Activated B cell treated with CpG ODN at 0.5 μM for 24 hours (primary cell): Measurements from ENCODE around the gene APLP1. TPM values are rescaled to one million over a fixed set of nuclear protein-coding genes. Genes with fewer than 3 reads are reported as not detected.
A peak's percentile ranks its signal among the peaks of the same experiment; 100 is the strongest.

Experiments used
- ATAC-seq: fragments of 200-7000 bp; cut with Tn5 transposase; one replicate; pipeline ENCODE4 v1.10.0; 2021; ENCODE audit warnings: low read depth, mild to moderate bottlenecking, moderate library complexity
- CTCF ChIA-PET: fragments of 350-600 bp; sonication (Branson Sonifier 250); formaldehyde crosslinking; loops from one replicate; lab custom pipeline; 2021; ENCODE audit warnings: antibody characterized with exemption; lab: Charles Lee
- POLR2A ChIA-PET: fragments of 350-600 bp; sonication (Branson Sonifier 250); formaldehyde crosslinking; loops from one replicate; lab custom pipeline; 2021; ENCODE audit warnings: antibody characterized with exemption; lab: Charles Lee
- DNase-seq: peaks from one replicate; pipeline ENCODE4 v3.0.0; 2022
- H3K27ac Mint-ChIP-seq: one replicate; pipeline ENCODE4 v1.8.0; 2020; ENCODE audit warnings: mixed read lengths
- H3K27me3 Mint-ChIP-seq: one replicate; pipeline ENCODE4 v1.8.0; 2021; ENCODE audit warnings: mixed read lengths
- H3K36me3 Mint-ChIP-seq: one replicate; pipeline ENCODE4 v1.8.0; 2021; ENCODE audit warnings: low read depth, mixed read lengths
- H3K4me1 Mint-ChIP-seq: one replicate; pipeline ENCODE4 v1.8.0; 2021; ENCODE audit warnings: mixed read lengths
- H3K4me3 Mint-ChIP-seq: one replicate; pipeline ENCODE4 v1.8.0; 2020; ENCODE audit warnings: mild to moderate bottlenecking, mixed read lengths
- H3K9me3 Mint-ChIP-seq: one replicate; pipeline ENCODE4 v1.8.0; 2020; ENCODE audit warnings: mixed read lengths
- intact Hi-C: fragments of 100-400 bp; cut with micrococcal nuclease; formaldehyde crosslinking; loops from one replicate; pipeline ENCODE4 v1.15.1; 2024
- total RNA-seq: library from RNA; stranded (reverse); gene quantifications from 2 replicates; pipeline ENCODE4 v1.2.3, GENCODE V29; 2022
- TF ChIP-seq, protein P1 (sequence below): fragments of 200-600 bp; IDR thresholded peaks from one replicate; pipeline ENCODE4 v1.8.0; 2022; ENCODE audit warnings: antibody characterized with exemption, mild to moderate bottlenecking

The APLP1 gene
- total RNA-seq, 1 donor from 2014 or later: not detected

- intact Hi-C loops: no loop called here
- ChIA-PET CTCF (no interaction called here), POLR2A (no interaction called here)
- Mint-ChIP-seq H3K4me1 (peaks cover 16% of the 10 kb centered on the region), H3K27ac (no peak overlapping the region), H3K36me3 (no peaks in the 10 kb centered on the region), H3K9me3 (peaks cover 2% of the 10 kb centered on the region), H3K4me3 (no peak overlapping the region), H3K27me3 (peaks cover 52% of the 10 kb centered on the region)
- ATAC-seq: no peak
- DNase-seq: no peak
- TF ChIP-seq, protein P1, sequence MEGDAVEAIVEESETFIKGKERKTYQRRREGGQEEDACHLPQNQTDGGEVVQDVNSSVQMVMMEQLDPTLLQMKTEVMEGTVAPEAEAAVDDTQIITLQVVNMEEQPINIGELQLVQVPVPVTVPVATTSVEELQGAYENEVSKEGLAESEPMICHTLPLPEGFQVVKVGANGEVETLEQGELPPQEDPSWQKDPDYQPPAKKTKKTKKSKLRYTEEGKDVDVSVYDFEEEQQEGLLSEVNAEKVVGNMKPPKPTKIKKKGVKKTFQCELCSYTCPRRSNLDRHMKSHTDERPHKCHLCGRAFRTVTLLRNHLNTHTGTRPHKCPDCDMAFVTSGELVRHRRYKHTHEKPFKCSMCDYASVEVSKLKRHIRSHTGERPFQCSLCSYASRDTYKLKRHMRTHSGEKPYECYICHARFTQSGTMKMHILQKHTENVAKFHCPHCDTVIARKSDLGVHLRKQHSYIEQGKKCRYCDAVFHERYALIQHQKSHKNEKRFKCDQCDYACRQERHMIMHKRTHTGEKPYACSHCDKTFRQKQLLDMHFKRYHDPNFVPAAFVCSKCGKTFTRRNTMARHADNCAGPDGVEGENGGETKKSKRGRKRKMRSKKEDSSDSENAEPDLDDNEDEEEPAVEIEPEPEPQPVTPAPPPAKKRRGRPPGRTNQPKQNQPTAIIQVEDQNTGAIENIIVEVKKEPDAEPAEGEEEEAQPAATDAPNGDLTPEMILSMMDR: no peak
These were observed 24.5 kb upstream of the APLP1 start for GRCh38 chr19:35843676-35844481.

DNA sequence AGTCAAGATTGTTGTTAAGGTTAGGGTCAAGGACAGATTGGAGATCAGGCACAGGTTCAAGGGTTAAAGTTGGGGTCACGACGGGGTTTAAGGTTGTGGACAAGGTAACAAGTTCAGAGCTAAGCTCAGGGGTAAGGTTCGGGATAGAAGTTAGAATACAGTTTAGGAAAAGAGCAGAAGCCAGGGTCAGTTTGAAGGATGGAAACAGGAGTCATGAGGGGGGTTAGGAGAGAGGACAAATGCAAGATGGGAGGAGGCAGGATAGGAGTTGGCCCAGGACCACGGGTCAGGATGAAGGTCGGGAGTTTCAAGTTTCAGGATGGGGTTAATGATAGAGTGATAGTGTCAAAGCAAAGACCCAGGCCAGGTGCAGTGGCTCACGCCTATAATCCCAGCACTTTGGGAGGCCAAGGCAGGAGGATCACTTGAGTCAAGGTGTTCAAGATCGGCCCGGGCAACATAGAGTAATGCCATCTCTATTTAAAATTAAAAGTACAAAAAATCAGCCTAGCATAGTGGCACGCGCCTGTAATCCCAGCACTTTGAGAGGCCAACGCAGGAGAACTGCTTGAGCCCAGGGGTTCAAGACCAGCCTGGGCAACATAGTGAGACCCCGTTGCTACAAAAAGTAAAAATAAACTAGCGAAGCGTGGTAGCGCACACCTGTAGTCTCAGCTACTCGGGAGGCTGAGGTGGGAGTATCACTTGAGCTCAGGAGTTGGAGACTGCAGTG lies 23.7 kb upstream of the APLP1 start:
- Mint-ChIP-seq H3K4me3 (peak overlapping the region; percentile 64), H3K36me3 (no peaks in the 10 kb centered on the region), H3K27ac (no peak overlapping the region), H3K4me1 (peaks cover 16% of the 10 kb centered on the region), H3K9me3 (no peaks in the 10 kb centered on the region), H3K27me3 (peaks cover 52% of the 10 kb centered on the region)
- ChIA-PET POLR2A (interaction anchor here (0.7 kb wide), 1 partner anchor 186 kb away, joined by 3 read pairs; no protein-coding TSS in a partner anchor), CTCF (no interaction called here)
- TF ChIP-seq, protein P1: no peak
- ATAC-seq (no peak), DNase-seq (no peak)
- intact Hi-C loops: no loop called here

DNA sequence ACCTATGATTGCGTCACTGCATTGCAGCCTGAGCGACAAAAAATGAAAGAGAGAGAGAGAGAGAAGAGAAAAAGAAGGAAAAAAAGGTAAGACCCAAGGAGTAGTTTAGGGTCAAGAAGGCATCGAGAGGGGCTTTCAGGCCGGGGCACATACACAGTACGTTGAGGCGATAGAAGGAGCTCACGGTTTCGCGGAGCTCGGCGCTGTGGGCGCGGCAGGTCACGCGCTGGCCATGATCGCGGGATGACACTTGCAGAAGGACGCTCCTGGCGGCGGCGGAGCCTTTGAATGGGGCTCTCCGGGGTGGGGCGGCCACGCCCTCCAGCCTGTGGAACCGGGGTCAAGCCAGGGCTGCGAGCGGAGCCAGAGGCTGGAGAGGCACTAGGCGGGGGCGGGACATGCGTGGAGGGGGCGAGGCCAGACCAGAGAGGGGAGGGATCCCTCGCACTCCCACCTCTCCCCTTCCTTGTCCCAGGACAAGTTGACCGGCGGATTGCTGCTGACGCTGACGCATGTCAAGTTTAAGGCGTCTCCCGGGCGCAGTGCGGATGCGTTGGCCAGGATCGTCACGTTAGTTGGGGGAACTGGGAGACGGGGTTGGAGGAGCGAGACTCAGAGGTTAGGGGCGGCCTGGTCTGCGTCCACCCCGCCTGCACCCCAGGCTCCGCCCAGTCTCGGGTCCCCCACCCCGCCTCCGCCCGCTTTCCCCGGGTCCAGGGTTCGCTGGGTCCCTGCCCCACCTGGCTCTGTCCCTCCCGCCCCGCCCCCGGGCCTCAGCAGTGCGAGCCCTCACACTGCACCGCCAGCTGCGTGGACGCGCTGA lies 22.9 kb upstream of the APLP1 start:
- no peak for DNase-seq

DNA sequence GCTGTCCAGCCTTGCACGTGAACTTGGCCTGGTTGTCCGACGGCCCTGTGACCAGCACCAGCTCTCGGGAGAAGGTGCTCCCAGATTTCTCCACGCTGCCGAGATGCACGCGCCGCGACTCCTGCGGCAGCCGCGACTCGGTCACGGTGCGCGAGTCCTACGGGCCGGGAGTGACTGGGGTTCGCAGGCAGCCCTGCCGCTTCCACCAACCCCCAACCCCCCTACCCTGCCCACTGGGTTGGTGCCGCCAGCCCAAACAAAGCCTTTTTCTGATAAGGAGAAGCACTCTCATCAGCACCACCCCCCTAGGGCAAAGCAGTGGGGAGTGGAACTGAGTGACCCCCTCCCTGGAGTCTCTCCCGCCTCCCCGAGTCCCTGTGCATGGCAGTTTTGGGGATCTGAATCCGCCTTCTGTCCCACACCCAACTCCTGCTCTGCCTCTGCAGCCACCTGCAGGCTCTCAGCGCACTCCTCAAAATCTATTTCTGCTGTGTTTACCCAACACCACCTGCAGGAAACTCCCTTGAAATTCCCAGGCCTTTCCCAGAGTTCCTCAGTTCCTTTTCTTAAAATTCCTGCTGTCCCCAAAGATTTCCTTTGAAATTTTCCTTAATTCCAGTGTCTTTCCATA lies 22.2 kb upstream of the APLP1 start:
- Mint-ChIP-seq H3K27ac (no peak overlapping the region), H3K9me3 (no peaks in the 10 kb centered on the region), H3K36me3 (no peaks in the 10 kb centered on the region), H3K4me3 (peak overlapping the region; percentile 29), H3K4me1 (peaks cover 16% of the 10 kb centered on the region), H3K27me3 (peaks cover 57% of the 10 kb centered on the region)
- TF ChIP-seq, protein P1: no peak
- intact Hi-C loops: no loop called here
- ATAC-seq: no peak
- ChIA-PET CTCF (no interaction called here), POLR2A (no interaction called here)
- no peak for DNase-seq

More for the DNA sequence above, 22.9 kb upstream of the APLP1 start:
- Mint-ChIP-seq H3K4me1 (peaks cover 16% of the 10 kb centered on the region), H3K27me3 (peaks cover 52% of the 10 kb centered on the region), H3K4me3 (peak overlapping the region; percentile 64), H3K9me3 (no peaks in the 10 kb centered on the region), H3K27ac (no peak overlapping the region), H3K36me3 (no peaks in the 10 kb centered on the region)
- TF ChIP-seq, protein P1: no peak
- POLR2A ChIA-PET: interaction anchor here (0.7 kb wide), 1 partner anchor 187 kb away, joined by 3 read pairs; no protein-coding TSS in a partner anchor
- CTCF ChIA-PET: no interaction called here
- ATAC-seq: peak; percentile 28
- intact Hi-C loops: no loop called here
